SK-N-SH treated with all-trans-retinoic acid at 6 μM for 48 hours (cell line): Measurements from ENCODE around the gene ARPC3.
A peak's percentile ranks its signal among the peaks of the same experiment; 100 is the strongest.

Experiments
- ATAC-seq: fragments of 200-7000 bp; cut with Tn5 transposase; 3 replicates; pipeline ENCODE4 v1.9.1; 2020; ENCODE audit warnings: mild to moderate bottlenecking, moderate library complexity
- CREB5 ChIP-seq: fragments of 250-450 bp; sonication (Bioruptor Pico); IDR thresholded peaks from 2 replicates; pipeline ENCODE4 v1.5.1; 2020; ENCODE audit warnings: low read depth, mild to moderate bottlenecking, moderate library complexity
- CSDC2 ChIP-seq: fragments of 250-450 bp; sonication (Bioruptor Pico); IDR thresholded peaks from 2 replicates; pipeline ENCODE4 v1.5.0; 2020; ENCODE audit warnings: mild to moderate bottlenecking, moderate library complexity
- CSRNP3 ChIP-seq: fragments of 250-450 bp; sonication (Bioruptor Pico); IDR thresholded peaks from 2 replicates; pipeline ENCODE4 v1.5.1; 2021; ENCODE audit warnings: mild to moderate bottlenecking, moderate library complexity
- ESRRG ChIP-seq: fragments of 250-450 bp; sonication (Bioruptor Pico); IDR thresholded peaks from 2 replicates; pipeline ENCODE4 v1.6.1; 2021; ENCODE audit warnings: mild to moderate bottlenecking
- GLIS3 ChIP-seq: fragments of 250-450 bp; sonication (Bioruptor Pico); IDR thresholded peaks from 2 replicates; pipeline ENCODE4 v1.5.0; 2020; ENCODE audit warnings: mild to moderate bottlenecking, moderate library complexity
- ISL1 ChIP-seq: fragments of 250-450 bp; sonication (Bioruptor Pico); IDR thresholded peaks from 2 replicates; pipeline ENCODE4 v2.1.2; 2022; ENCODE audit warnings: mild to moderate bottlenecking, moderate library complexity
- OSR1 ChIP-seq: fragments of 250-450 bp; sonication (Bioruptor Pico); IDR thresholded peaks from 2 replicates; pipeline ENCODE4 v1.8.0; 2022; ENCODE audit warnings: moderate library complexity, mild to moderate bottlenecking, inconsistent platforms
- PATZ1 ChIP-seq: fragments of 250-450 bp; sonication (Bioruptor Pico); IDR thresholded peaks from 2 replicates; pipeline ENCODE4 v1.8.0; 2020; ENCODE audit warnings: mild to moderate bottlenecking, moderate library complexity, borderline replicate concordance
- POU6F1 ChIP-seq: fragments of 250-450 bp; sonication (Bioruptor Pico); IDR thresholded peaks from 2 replicates; pipeline ENCODE4 v1.8.0; 2021; ENCODE audit warnings: low read depth, mild to moderate bottlenecking, moderate library complexity, borderline replicate concordance
- PPARA ChIP-seq: fragments of 250-450 bp; sonication (Bioruptor Pico); IDR thresholded peaks from 2 replicates; pipeline ENCODE4 v1.5.0; 2020; ENCODE audit warnings: mild to moderate bottlenecking, borderline replicate concordance
- RARB ChIP-seq: fragments of 250-450 bp; sonication (Bioruptor Pico); IDR thresholded peaks from 2 replicates; pipeline ENCODE4 v1.8.0; 2021; ENCODE audit warnings: mild to moderate bottlenecking, moderate library complexity
- SNAI2 ChIP-seq: fragments of 250-450 bp; sonication (Bioruptor Pico); IDR thresholded peaks from 2 replicates; pipeline ENCODE4 v1.5.0; 2020; ENCODE audit warnings: mild to moderate bottlenecking, moderate library complexity
- TCF4 ChIP-seq: fragments of 250-450 bp; sonication (Bioruptor Pico); IDR thresholded peaks from 2 replicates; pipeline ENCODE4 v1.8.0; 2021; ENCODE audit warnings: mild to moderate bottlenecking, moderate library complexity, borderline replicate concordance
- TOX ChIP-seq: fragments of 250-450 bp; sonication (Bioruptor Pico); IDR thresholded peaks from 2 replicates; pipeline ENCODE4 v1.8.0; 2021; ENCODE audit warnings: mild to moderate bottlenecking, moderate library complexity, borderline replicate concordance
- TSHZ2 ChIP-seq: fragments of 250-450 bp; sonication (Bioruptor Pico); IDR thresholded peaks from 2 replicates; pipeline ENCODE4 v1.5.0; 2020; ENCODE audit warnings: mild to moderate bottlenecking, moderate library complexity
- ZC3H10 ChIP-seq: fragments of 250-450 bp; sonication (Bioruptor Pico); IDR thresholded peaks from 2 replicates; pipeline ENCODE4 v1.5.1; 2021; ENCODE audit warnings: mild to moderate bottlenecking, moderate library complexity
- ZFP3 ChIP-seq: fragments of 250-450 bp; sonication (Bioruptor Pico); IDR thresholded peaks from 2 replicates; pipeline ENCODE4 v1.5.0; 2020; ENCODE audit warnings: mild to moderate bottlenecking, moderate library complexity
- ZFP30 ChIP-seq: fragments of 450-650 bp; formaldehyde crosslinking; IDR thresholded peaks from 2 replicates; pipeline ENCODE4 v1.5.0; 2022; ENCODE audit warnings: mild to moderate bottlenecking, moderate library complexity
- ZNF70 ChIP-seq: fragments of 450-650 bp; formaldehyde crosslinking; IDR thresholded peaks from 2 replicates; pipeline ENCODE4 v1.5.0; 2020; ENCODE audit warnings: mild to moderate bottlenecking, moderate library complexity
- ZNF8 ChIP-seq: fragments of 450-650 bp; formaldehyde crosslinking; IDR thresholded peaks from 2 replicates; pipeline ENCODE4 v1.5.0; 2020; ENCODE audit warnings: mild to moderate bottlenecking, moderate library complexity

The ARPC3 gene

DNA sequence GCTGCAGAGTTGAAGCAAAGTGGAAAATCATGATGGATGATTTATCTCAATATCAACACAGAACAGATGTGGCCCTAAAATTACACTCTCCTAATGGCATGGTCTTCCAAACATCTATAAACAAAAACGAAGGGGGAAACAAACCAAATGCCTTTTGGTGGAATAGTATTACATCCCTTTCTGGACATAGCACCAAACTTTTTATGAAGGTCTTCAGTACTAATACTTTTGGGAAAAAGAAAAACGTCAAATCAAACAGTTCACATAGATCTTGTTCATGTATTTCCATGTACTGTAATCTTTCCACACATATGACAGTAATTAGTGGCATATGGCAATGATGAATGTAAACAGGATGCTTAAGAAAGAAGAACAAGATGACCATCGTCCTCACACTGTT is 23.7 kb downstream of the ARPC3 start:
- TF ChIP-seq TCF4, result peak; percentile 79
- no peak for TF ChIP-seq ISL1 (CRISPR knock-in tag)
- no peak for TF ChIP-seq PPARA
- no peak for TF ChIP-seq TOX (CRISPR knock-in tag)
- TF ChIP-seq ZFP3 (CRISPR knock-in tag), result no peak
- no peak for TF ChIP-seq ZFP30 (CRISPR knock-in tag)
- no peak for ATAC-seq

GRCh38 chr12:110424237-110424636 is 25.9 kb downstream of the ARPC3 start:
- TF ChIP-seq TOX (CRISPR knock-in tag), result no peak
- no peak for TF ChIP-seq CSDC2 (CRISPR knock-in tag)
- TF ChIP-seq CREB5 (CRISPR knock-in tag), result no peak
- TF ChIP-seq ESRRG (CRISPR knock-in tag), result no peak
- no peak for TF ChIP-seq POU6F1 (CRISPR knock-in tag)
- TF ChIP-seq ZNF8, result no peak
- no peak for TF ChIP-seq PPARA
- no peak for TF ChIP-seq ZFP3 (CRISPR knock-in tag)
- TF ChIP-seq RARB (CRISPR knock-in tag), result no peak
- no peak for ATAC-seq

- ATAC-seq, result no peak
- TF ChIP-seq TCF4, result no peak
- no peak for TF ChIP-seq ISL1 (CRISPR knock-in tag)
- TF ChIP-seq GLIS3 (CRISPR knock-in tag), result no peak
- TF ChIP-seq ZC3H10, result no peak
- TF ChIP-seq CSDC2 (CRISPR knock-in tag), result no peak
- TF ChIP-seq CSRNP3 (CRISPR knock-in tag), result no peak
- TF ChIP-seq OSR1 (CRISPR knock-in tag), result no peak
- no peak for TF ChIP-seq CREB5 (CRISPR knock-in tag)
- no peak for TF ChIP-seq POU6F1 (CRISPR knock-in tag)
- no peak for TF ChIP-seq SNAI2
- no peak for TF ChIP-seq TSHZ2
- no peak for TF ChIP-seq TOX (CRISPR knock-in tag)
Observed at GRCh38 chr12:110421701-110422100, 28.4 kb downstream of the ARPC3 start.

- ATAC-seq, result no peak
- TF ChIP-seq ZFP30 (CRISPR knock-in tag), result no peak
- no peak for TF ChIP-seq ZNF70
- no peak for TF ChIP-seq ZNF8
- no peak for TF ChIP-seq GLIS3 (CRISPR knock-in tag)
- TF ChIP-seq CREB5 (CRISPR knock-in tag), result no peak
- TF ChIP-seq CSRNP3 (CRISPR knock-in tag), result no peak
- no peak for TF ChIP-seq PATZ1 (CRISPR knock-in tag)
- no peak for TF ChIP-seq ESRRG (CRISPR knock-in tag)
- TF ChIP-seq RARB (CRISPR knock-in tag), result no peak
- no peak for TF ChIP-seq TCF4
Observed at GRCh38 chr12:110421159-110421661, 28.9 kb downstream of the ARPC3 start.
